NCI-H1105 (cell line): ENCODE data around the gene LYST.
"Not testable (repeated sequence)": the region's sequence is repeated elsewhere in the genome, so short reads cannot be mapped to it uniquely, and the experiment has no call there.

Source experiments
- DNase-seq: peaks from one replicate; lab custom pipeline; 2025; lab: John Stamatoyannopoulos, UW

LYST gene

GRCh38 chr1:235866205-235866912 is at the start of gene LYST:
Gene LYST, minus strand, starts transcription at chr1:235866906. Its CDS starts 36,489 bp downstream, at chr1:235830417.
- peak; percentile 21 for DNase-seq

GRCh38 chr1:235915489-235915888 is 48.8 kb upstream of the LYST start:
- DNase-seq = not testable (repeated sequence)

- no peak for DNase-seq
Measured at GRCh38 chr1:235913311-235913710, 46.6 kb upstream of the LYST start.

GRCh38 chr1:235911876-235912275 is 45.2 kb upstream of the LYST start:
- no peak for DNase-seq

GRCh38 chr1:235911300-235911662 is 44.6 kb upstream of the LYST start:
- DNase-seq = no peak

GRCh38 chr1:235910357-235911299 is 43.9 kb upstream of the LYST start:
- no peak for DNase-seq

- DNase-seq = no peak
Measured at GRCh38 chr1:235908742-235909520, 42.2 kb upstream of the LYST start.

GRCh38 chr1:235907897-235908240 is 41.2 kb upstream of the LYST start:
- no peak for DNase-seq

GRCh38 chr1:235907187-235907896 is 40.6 kb upstream of the LYST start:
- DNase-seq = no peak

- no peak for DNase-seq
Measured at GRCh38 chr1:235906436-235906835, 39.7 kb upstream of the LYST start.

- not testable (repeated sequence) for DNase-seq
Measured at GRCh38 chr1:235903809-235904208, 37.1 kb upstream of the LYST start.

- DNase-seq = no peak
Measured at GRCh38 chr1:235902677-235903542, 36.2 kb upstream of the LYST start.

GRCh38 chr1:235901461-235901860 is 34.8 kb upstream of the LYST start:
- no peak for DNase-seq

- DNase-seq = no peak
Measured at GRCh38 chr1:235898126-235898525, 31.4 kb upstream of the LYST start.

GRCh38 chr1:235893840-235894239 is 27.1 kb upstream of the LYST start:
- DNase-seq = no peak

GRCh38 chr1:235892734-235893413 is 26.2 kb upstream of the LYST start:
- DNase-seq = no peak

- DNase-seq = no peak
Measured at GRCh38 chr1:235892202-235892601, 25.5 kb upstream of the LYST start.

GRCh38 chr1:235888119-235888643 is 21.5 kb upstream of the LYST start:
- no peak for DNase-seq

GRCh38 chr1:235887676-235888075 is 21.0 kb upstream of the LYST start:
- no peak for DNase-seq

GRCh38 chr1:235885655-235886262 is 19.1 kb upstream of the LYST start:
- DNase-seq = no peak
